K562 (cell line): ENCODE data around the gene TTYH2. TPM values are rescaled to one million over a fixed set of nuclear protein-coding genes. Genes with fewer than 3 reads are reported as not detected.
A peak's percentile ranks its signal among the peaks of the same experiment; 100 is the strongest.

ENCODE experiments used
- CBFB ChIP-seq: sonication (generic); formaldehyde crosslinking; IDR thresholded peaks from 2 replicates; pipeline ENCODE4 v1.4.0; 2020; ENCODE audit warnings: mild to moderate bottlenecking, missing genetic modification reagents
- CC2D1A ChIP-seq: fragments of 450-650 bp; IDR thresholded peaks from 2 replicates; pipeline ENCODE4 v1.6.1; 2017; ENCODE audit warnings: mild to moderate bottlenecking
- HNRNPUL1 ChIP-seq: fragments of 200-400 bp; formaldehyde crosslinking; IDR thresholded peaks from 2 replicates; pipeline ENCODE4 v1.6.1; 2017; ENCODE audit warnings: low read length
- MTF1 ChIP-seq: fragments of 250-450 bp; sonication (Bioruptor Pico); IDR thresholded peaks from 2 replicates; pipeline ENCODE4 v1.9.0; 2021; ENCODE audit warnings: moderate library complexity, mild to moderate bottlenecking, inconsistent platforms, borderline replicate concordance
- NCOR1 ChIP-seq: fragments of 450-650 bp; IDR thresholded peaks from 2 replicates; pipeline ENCODE4 v1.6.1; 2016; ENCODE audit warnings: mild to moderate bottlenecking, moderate library complexity
- NEUROD1 ChIP-seq: fragments of 150-350 bp; IDR thresholded peaks from 2 replicates; pipeline ENCODE4 v1.6.1; 2014; ENCODE audit warnings: borderline replicate concordance, low read length, low read depth; ENCODE audit not compliant: partially characterized antibody
- NONO ChIP-seq, 2 experiments: fragments of 200-400 bp in 1 of 2; fragments of 450-650 bp in 1 of 2; formaldehyde crosslinking in 1 of 2; IDR thresholded peaks; 2 replicates each; pipeline ENCODE4 v1.6.1; 2017; ENCODE audit warnings: low read depth in 2 of 2, mild to moderate bottlenecking in 2 of 2, moderate library complexity in 2 of 2, low read length in 1 of 2
- PML ChIP-seq: IDR thresholded peaks from 2 replicates; pipeline ENCODE4 v1.6.1; 2012; ENCODE audit warnings: low read length, inconsistent platforms
- RBM25 ChIP-seq: fragments of 200-400 bp; formaldehyde crosslinking; IDR thresholded peaks from 2 replicates; pipeline ENCODE4 v1.6.1; 2018; ENCODE audit warnings: low read length, low read depth, moderate library complexity; ENCODE audit not compliant: severe bottlenecking
- RFX1 ChIP-seq: fragments of 450-650 bp; IDR thresholded peaks from 2 replicates; pipeline ENCODE4 v1.6.1; 2016; ENCODE audit warnings: mild to moderate bottlenecking, moderate library complexity
- SPI1 ChIP-seq: IDR thresholded peaks from 2 replicates; pipeline ENCODE4 v1.6.1; 2011; ENCODE audit warnings: low read depth, low read length, control low read depth, borderline replicate concordance
- TAF15 ChIP-seq: fragments of 200-400 bp; formaldehyde crosslinking; IDR thresholded peaks from 2 replicates; pipeline ENCODE4 v1.6.1; 2017; ENCODE audit warnings: mild to moderate bottlenecking, low read depth, low read length, moderate library complexity
- ZFP1 ChIP-seq: fragments of 450-650 bp; formaldehyde crosslinking; IDR thresholded peaks from 2 replicates; pipeline ENCODE4 v1.4.0; 2020; ENCODE audit warnings: mild to moderate bottlenecking, mixed read lengths
- ZFP36 ChIP-seq: fragments of 150-350 bp; IDR thresholded peaks from 2 replicates; pipeline ENCODE4 v1.6.1; 2018; ENCODE audit warnings: low read length, low read depth; ENCODE audit not compliant: partially characterized antibody
- ZNF217 ChIP-seq: sonication (generic); formaldehyde crosslinking; IDR thresholded peaks from 2 replicates; pipeline ENCODE4 v1.8.0; 2022; ENCODE audit warnings: mild to moderate bottlenecking, missing genetic modification reagents
- polyA plus RNA-seq, 8 experiments: library from polyadenylated mRNA; depleted of rRNA in 4 of 8; stranded (reverse) in 5 of 8; unstranded in 3 of 8; fragments of >200 nt; fragmentation: Nextera tagmentation in 2 of 8; fragmentation: Illumina TruSeq in 1 of 8; extraction: Ambion mirVana in 2 of 8; extraction: Trizol in 1 of 8; gene quantifications; 2 replicates each; pipeline versions ENCODE4 v1.2.1 to v1.2.3, GENCODE V29; 2011 to 2014; ENCODE audit warnings: inconsistent platforms in 1 of 8, missing spikeins in 1 of 8
- total RNA-seq, 7 experiments: library from RNA; depleted of rRNA in 6 of 7; stranded (reverse); fragments of >200 nt in 6 of 7; fragmentation: Illumina TruSeq in 2 of 7; extraction: Trizol in 2 of 7; gene quantifications; 2 replicates each; pipeline versions ENCODE4 v1.2.1 to v1.2.3, GENCODE V29; 2011 to 2021; ENCODE audit warnings: low replicate concordance in 1 of 7
- TF ChIP-seq, protein P1 (sequence below), 2 experiments: IDR thresholded peaks in 1 of 2; conservative IDR thresholded peaks in 1 of 2; 2 replicates each; pipeline ENCODE4 v1.6.1; 2016; ENCODE audit warnings: low read depth in 2 of 2, mild to moderate bottlenecking in 1 of 2, missing compliant biosample characterization in 1 of 2, missing genetic modification characterization in 1 of 2, moderate library complexity in 1 of 2
- TF ChIP-seq, protein P2 (sequence below): fragments of 450-650 bp; IDR thresholded peaks from 2 replicates; pipeline ENCODE4 v1.6.1; 2016; ENCODE audit warnings: low read depth
- TF ChIP-seq, protein P3 (sequence below): sonication (generic); formaldehyde crosslinking; IDR thresholded peaks from 2 replicates; pipeline ENCODE4 v1.5.0; 2020; ENCODE audit warnings: missing genetic modification reagents

The TTYH2 gene
- total and polyA plus RNA-seq, 9 of the 15 experiments (the other 6 are each of a cell fraction or from before 2014, with no cell fraction given) = 0.03 to 2.0 (median 0.91) TPM

GRCh38 chr17:74271281-74271680, 57.9 kb downstream of the TTYH2 start (continued):
- TF ChIP-seq, protein P1, sequence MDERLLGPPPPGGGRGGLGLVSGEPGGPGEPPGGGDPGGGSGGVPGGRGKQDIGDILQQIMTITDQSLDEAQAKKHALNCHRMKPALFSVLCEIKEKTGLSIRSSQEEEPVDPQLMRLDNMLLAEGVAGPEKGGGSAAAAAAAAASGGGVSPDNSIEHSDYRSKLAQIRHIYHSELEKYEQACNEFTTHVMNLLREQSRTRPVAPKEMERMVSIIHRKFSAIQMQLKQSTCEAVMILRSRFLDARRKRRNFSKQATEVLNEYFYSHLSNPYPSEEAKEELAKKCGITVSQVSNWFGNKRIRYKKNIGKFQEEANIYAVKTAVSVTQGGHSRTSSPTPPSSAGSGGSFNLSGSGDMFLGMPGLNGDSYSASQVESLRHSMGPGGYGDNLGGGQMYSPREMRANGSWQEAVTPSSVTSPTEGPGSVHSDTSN (CRISPR knock-in tag; IDR thresholded peaks at IDR 0.05; ENCODE audit: low read depth) = no peak
- TF ChIP-seq, protein P1 (tag; conservative IDR thresholded peaks at IDR 0.05; ENCODE audit: low read depth) = peak; percentile 61; the same call in 1 of the 2 replicates
- TF ChIP-seq MTF1 (CRISPR knock-in tag) (no peak), PML (no peak), ZNF217 (no peak), RFX1 (peak; percentile 90), NONO (IDR thresholded peaks at IDR 0.05; ENCODE audit: low read depth in 2 of 2, low read length in 1 of 2) (no peak), NEUROD1 (no peak), TAF15 (no peak), ZFP1 (no peak), HNRNPUL1 (no peak), CC2D1A (no peak), ZFP36 (no peak), CBFB (CRISPR knock-in tag) (no peak), RBM25 (no peak), SPI1 (peak; percentile 40; the same call in 1 of the 2 replicates), NCOR1 (no peak)
- TF ChIP-seq, protein P2, sequence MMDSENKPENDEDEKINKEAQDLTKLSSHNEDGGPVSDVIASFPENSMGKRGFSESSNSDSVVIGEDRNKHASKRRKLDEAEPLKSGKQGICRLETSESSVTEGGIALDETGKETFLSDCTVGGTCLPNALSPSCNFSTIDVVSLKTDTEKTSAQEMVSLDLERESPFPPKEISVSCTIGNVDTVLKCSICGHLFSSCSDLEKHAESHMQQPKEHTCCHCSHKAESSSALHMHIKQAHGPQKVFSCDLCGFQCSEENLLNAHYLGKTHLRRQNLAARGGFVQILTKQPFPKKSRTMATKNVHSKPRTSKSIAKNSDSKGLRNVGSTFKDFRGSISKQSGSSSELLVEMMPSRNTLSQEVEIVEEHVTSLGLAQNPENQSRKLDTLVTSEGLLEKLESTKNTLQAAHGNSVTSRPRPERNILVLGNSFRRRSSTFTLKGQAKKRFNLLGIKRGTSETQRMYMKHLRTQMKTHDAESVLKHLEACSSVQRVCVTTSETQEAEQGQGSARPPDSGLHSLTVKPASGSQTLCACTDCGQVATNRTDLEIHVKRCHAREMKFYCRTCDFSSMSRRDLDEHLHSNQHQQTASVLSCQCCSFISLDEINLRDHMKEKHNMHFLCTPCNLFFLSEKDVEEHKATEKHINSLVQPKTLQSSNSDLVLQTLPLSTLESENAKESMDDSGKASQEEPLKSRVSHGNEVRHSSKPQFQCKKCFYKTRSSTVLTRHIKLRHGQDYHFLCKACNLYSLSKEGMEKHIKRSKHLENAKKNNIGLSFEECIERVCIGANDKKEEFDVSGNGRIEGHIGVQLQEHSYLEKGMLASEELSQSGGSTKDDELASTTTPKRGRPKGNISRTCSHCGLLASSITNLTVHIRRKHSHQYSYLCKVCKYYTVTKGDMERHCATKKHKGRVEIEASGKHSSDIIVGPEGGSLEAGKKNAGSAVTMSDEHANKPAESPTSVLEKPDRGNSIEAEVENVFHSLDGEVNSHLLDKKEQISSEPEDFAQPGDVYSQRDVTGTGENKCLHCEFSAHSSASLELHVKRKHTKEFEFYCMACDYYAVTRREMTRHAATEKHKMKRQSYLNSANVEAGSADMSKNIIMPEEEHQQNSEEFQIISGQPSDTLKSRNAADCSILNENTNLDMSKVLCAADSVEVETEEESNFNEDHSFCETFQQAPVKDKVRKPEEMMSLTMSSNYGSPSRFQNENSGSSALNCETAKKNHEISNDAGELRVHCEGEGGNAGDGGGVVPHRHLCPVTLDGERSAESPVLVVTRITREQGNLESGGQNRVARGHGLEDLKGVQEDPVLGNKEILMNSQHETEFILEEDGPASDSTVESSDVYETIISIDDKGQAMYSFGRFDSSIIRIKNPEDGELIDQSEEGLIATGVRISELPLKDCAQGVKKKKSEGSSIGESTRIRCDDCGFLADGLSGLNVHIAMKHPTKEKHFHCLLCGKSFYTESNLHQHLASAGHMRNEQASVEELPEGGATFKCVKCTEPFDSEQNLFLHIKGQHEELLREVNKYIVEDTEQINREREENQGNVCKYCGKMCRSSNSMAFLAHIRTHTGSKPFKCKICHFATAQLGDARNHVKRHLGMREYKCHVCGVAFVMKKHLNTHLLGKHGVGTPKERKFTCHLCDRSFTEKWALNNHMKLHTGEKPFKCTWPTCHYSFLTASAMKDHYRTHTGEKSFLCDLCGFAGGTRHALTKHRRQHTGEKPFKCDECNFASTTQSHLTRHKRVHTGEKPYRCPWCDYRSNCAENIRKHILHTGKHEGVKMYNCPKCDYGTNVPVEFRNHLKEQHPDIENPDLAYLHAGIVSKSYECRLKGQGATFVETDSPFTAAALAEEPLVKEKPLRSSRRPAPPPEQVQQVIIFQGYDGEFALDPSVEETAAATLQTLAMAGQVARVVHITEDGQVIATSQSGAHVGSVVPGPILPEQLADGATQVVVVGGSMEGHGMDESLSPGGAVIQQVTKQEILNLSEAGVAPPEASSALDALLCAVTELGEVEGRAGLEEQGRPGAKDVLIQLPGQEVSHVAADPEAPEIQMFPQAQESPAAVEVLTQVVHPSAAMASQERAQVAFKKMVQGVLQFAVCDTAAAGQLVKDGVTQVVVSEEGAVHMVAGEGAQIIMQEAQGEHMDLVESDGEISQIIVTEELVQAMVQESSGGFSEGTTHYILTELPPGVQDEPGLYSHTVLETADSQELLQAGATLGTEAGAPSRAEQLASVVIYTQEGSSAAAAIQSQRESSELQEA = no peak
- TF ChIP-seq, protein P3, sequence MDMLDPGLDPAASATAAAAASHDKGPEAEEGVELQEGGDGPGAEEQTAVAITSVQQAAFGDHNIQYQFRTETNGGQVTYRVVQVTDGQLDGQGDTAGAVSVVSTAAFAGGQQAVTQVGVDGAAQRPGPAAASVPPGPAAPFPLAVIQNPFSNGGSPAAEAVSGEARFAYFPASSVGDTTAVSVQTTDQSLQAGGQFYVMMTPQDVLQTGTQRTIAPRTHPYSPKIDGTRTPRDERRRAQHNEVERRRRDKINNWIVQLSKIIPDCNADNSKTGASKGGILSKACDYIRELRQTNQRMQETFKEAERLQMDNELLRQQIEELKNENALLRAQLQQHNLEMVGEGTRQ (CRISPR knock-in tag) = no peak
